Hematopoietic multipotent progenitor cell treated with erythropoietin and hydrocortisone succinate and interleukin-3 and kit ligand, for 4 days (in vitro differentiated cells): ENCODE results near the gene HHLA2.
"Not testable (repeated sequence)": the region's sequence is repeated elsewhere in the genome, so short reads cannot be mapped to it uniquely, and the experiment has no call there.

ENCODE experiments used
- DNase-seq: peaks from one replicate; pipeline ENCODE4 v3.0.0-alpha.2; 2015

Gene HHLA2

GRCh38 chr3:108296239-108296638, at the start of gene HHLA2:
HHLA2 (plus strand) TSS chr3:108296548; CDS start chr3:108351814, 55,266 bp downstream.
- DNase-seq = no peak

DNA sequence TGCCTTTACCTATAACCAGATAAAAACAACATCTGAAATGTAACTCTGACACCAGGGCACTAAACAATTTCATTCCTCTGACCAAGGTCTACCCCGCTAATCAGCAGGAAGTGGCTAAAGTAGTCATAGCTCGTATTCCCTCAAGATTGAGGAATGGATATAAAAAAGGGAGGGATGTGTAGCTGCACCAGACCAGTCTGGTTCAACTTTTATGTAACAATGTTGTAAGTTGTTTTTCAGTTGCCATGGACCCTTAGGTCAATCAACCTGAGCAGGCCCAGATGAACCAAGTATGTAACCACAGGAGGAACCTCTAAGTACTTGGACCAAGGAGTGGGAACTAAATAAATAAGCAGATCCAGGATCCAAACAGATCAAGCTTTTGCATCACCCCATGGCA, 45.7 kb upstream of the HHLA2 start:
- DNase-seq = peak; percentile 4

DNA sequence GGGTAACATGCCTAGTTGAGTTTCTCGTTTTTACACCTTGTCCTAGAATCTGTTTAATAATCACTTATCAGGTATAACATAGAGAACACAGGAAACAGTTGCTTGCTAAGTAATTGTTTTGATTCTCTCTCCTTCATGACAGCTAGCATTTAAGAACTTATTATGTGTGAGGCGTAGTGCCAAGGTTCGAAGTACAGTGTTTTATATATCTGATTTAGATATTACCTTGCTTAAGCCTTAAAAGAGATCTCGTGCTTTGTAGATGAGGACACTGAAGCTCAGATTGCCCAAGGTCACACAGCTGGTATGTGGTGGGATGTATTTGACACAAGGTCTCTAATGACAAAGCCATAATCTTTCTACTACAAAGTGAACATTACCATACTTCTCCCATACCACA, 45.1 kb upstream of the HHLA2 start:
- DNase-seq = no peak

GRCh38 chr3:108251844-108252243, 44.5 kb upstream of the HHLA2 start:
- no peak for DNase-seq

DNA sequence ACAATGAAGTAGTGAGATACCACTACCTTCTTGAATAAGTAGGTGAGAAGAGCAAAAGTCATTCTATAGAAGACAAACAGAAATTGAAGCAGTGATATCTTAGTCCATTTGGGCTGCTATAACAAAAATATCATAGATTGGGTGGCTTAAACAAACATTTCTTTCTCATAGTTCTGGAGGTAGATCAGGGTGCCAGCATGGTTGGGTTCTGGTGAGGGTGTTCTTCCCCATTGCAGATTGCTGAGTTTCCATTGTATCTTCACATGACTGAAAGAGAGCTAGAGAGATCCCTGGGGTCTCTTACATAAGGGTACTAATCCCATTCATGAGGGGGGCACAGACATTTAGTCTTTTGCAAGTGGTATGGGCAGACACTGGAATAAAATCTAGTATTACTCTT, 41.2 kb upstream of the HHLA2 start:
- DNase-seq = no peak

GRCh38 chr3:108264534-108265298, 31.6 kb upstream of the HHLA2 start:
- DNase-seq = not testable (repeated sequence)

GRCh38 chr3:108268235-108268634, 28.1 kb upstream of the HHLA2 start:
- not testable (repeated sequence) for DNase-seq

GRCh38 chr3:108271626-108272025, 24.7 kb upstream of the HHLA2 start:
- DNase-seq = no peak

DNA sequence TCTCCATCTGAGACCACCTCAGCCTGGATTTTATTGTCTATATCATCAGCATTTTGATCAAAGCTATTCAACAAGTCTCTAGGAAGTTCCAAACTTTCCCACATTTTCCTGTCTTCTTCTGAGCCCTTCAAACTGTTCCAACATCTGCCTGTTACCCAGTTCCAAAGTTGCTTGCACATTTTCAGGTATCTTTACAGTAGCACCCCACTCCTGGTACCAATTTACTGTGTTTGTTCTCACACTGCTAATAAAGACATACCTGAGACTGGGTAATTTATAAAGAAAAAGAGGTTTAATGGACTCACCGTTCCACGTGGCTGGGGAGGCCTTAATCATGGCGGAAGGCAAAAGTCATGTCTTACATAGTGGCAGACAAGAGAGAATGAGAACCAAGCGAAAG, 17.3 kb upstream of the HHLA2 start:
- not testable (repeated sequence) for DNase-seq

DNA sequence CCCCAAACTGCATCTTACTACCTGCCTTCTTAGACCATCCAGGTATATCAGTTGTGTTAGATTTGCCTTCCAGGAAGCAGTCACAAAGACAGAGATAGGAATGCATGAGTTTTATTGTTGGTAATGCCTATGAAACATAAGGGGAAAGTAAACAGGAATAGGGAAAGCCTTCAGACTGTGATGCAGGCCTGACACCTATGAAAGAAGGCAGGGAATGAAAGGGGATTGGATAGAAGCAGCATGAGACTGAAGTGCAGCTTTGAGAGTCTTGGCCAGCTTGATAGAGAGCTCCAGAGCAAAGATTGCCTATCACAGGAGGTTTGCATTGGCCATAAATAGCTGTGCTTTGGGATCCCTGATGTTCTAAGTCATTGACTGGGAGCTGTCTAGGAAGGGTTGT, 15.9 kb upstream of the HHLA2 start:
- no peak for DNase-seq

DNA sequence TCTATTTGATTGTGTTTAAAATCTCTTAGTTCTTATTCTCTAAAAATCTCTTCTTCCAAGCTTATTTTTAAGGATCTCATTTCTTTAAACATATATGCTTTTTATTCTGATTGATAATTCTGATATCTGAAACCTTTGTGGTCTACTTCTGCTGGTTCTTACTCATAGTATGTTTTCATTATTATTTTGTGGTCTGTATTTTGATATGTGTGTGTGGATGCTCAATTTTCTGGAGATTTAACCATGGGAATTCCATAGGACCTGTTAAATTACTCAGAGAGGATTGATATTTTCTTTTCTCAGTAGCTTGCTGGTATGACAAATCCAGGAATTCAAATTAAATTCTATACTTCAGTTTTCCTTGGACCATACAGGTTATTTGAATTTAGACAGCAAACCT, 14.7 kb upstream of the HHLA2 start:
- no peak for DNase-seq

DNA sequence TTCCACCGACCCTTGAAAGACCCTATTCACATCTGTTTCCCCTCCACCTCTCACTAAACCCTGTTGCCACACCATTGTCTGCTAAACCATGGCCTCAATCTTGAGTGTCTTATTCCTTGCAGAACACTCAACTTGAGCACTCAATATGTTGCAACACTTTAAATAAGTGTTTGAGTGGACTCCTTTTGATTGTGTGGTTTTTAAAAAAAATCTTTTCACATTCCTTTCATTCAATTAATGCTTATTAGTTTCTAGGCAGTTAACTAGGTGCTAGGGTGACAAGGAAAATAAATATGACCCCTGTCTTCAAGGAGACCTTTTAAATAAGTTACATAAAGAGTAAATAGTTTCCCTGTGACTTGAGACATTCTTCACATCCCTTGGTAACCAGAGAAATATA, 13.3 kb upstream of the HHLA2 start:
- no peak for DNase-seq

GRCh38 chr3:108283989-108284388, 12.4 kb upstream of the HHLA2 start:
- DNase-seq = no peak

DNA sequence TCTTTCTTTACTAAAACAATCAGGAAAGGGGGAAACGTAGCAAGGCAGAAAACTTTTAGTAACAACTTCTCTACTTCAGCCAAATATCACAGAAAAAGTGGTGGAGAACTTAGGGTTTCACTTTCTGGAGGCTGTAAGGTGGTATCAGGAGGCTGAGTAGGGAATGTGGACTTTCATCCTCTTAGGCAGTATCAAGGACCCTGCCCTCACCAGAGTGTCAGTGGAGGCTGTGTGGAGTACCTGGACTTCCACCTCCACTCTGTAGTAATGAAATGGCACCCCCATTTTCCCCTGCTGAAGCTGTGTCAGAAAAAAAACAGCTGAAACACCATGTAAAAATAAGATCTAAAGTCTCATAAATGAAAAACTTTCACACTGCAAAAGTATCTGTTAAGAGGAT, 11.2 kb upstream of the HHLA2 start:
- DNase-seq = no peak

GRCh38 chr3:108287146-108287545, 9.2 kb upstream of the HHLA2 start:
- no peak for DNase-seq

DNA sequence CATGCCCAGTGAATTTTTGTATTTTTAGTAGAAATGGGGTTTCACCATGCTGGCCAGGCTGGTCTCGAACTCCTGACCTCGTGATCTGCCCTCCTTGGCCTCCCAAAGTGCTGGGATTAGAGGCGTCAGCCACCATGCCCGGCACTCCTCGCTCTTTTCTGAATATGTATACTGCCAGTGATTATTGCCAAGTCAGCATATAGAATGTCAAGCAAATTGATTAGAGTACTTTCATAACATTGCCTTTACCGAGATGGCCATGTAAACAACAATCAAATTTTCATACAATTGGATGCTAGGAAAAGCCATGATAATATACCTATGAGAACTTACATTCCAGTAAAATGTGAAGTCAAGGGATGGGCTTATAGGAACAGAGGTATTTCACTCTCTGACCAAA, 8.2 kb upstream of the HHLA2 start:
- DNase-seq = not testable (repeated sequence)

DNA sequence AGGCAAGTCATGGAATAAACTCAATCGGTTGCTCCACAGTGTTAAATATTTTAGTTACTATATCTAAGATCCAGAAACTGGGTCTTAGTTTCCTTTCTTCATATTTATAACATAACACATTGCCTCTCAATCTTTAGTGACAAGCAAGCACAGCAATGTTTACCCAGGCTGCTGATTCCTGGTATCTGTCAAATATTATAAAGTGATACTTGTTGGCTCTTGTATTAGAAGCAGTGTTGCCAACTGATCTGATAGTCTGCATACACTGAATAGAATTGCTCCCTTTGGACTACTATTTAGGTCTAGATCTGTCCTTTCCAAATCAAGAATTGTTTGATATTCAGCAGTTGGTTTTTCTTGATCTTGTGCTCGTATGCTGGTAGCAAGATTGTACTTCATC, 7.2 kb upstream of the HHLA2 start:
- DNase-seq = no peak

DNA sequence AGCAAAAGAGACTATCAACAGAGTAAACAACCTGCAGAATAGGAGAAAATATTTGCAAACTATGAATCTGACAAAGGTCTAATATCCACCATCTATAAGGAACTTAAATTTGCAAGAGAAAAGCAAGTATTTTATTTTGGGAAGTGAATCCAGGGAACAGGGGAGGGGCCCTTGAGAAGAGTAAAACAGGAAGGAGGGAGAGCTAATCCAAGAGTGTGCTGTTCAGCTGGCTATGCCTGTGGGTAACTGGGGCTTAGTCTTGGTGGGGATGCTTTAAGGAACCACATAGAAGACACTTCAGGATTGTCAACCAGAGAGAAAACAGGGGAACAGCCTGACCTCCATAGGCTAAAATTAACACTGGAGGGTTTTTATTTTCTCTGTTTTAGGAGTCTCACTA, 3.9 kb upstream of the HHLA2 start:
- DNase-seq = no peak

GRCh38 chr3:108292905-108293328, 3.4 kb upstream of the HHLA2 start:
- DNase-seq = no peak

DNA sequence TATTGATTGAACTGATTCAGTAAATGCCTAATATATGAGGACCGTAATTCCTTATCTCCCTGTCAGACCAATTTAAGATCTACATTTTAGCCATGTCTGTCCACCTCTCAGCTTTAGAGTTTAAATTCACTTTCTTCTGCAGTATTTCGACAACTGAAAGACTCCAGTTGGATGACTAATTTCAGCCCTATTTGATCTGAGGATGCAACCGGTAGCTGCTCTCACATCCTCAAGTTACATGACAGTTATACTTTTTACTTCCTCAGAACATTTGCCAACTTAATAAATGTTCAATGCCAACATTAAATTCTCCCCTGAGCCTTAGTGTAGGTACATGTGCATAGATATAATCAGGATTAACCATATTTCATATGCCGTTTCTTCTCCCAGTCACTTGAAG, 2.5 kb upstream of the HHLA2 start:
- DNase-seq = no peak

GRCh38 chr3:108295421-108296175, 750 bp upstream of the HHLA2 start:
- no peak for DNase-seq

- no peak for DNase-seq
These were observed 1.3 kb downstream of the HHLA2 start for GRCh38 chr3:108297647-108298046.

DNA sequence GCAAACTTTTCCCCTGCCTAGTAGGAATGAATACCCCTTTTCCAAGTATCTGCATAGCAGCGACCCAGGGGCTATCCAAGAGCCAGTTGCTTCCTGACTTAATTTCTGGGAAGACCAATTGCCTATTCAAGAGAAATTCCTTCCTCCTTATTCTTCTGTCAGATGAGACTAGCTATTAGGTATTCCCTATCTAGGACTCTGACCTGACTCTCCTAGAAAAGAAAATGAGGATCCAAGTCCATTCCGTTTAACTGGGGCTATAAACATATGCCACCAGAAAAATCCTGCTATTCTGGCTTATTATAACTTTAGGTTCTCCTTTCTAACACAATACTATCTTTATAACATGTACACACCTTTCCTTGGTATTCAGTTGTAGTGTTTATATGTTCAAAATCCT, 1.7 kb downstream of the HHLA2 start:
- no peak for DNase-seq

- no peak for DNase-seq
These were observed 3.9 kb downstream of the HHLA2 start for GRCh38 chr3:108300103-108300849.
